Measurements from ENCODE around the gene SLA2. TPM values are rescaled to one million over a fixed set of nuclear protein-coding genes. Genes with fewer than 3 reads are reported as not detected.

Gene SLA2
- polyA plus RNA-seq, 2 donors: 0.55 to 0.57 TPM

DNA sequence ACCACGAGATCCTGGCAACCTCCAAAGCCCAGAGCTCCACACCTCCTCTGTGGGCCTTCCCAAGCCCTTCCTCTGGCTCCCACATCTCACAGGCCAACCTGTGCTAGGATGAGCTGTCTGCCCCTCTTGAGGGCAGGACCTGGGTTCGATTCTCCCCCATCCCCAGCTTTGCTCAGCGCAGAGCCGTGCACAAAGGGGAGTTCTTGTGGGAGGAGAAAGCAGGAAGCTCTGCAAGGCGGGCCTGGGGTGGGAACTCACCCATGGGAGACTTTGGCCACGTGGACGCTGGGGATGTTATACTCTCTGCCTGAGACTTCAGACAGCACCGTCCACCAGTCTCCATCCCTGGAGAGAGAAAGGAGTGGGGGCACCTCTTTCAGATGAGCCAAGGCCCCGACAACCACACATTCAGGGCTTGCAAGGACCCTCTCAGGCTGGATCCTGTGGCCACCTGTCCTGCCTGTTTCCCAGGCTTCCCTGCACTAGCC lies 12.7 kb downstream of the SLA2 start:
- H3K36me3 ChIP-seq (ENCODE audit: control insufficient read depth in 2 of 2, insufficient read depth in 2 of 2, low read length in 1 of 2): peaks cover 0 to 3% of the 10 kb centered on the region in 2 donors
- H3K9me3 ChIP-seq (ENCODE audit: control insufficient read depth in 2 of 2, insufficient read depth in 1 of 2, low read depth in 1 of 2, low read length in 1 of 2): no peaks in the 10 kb centered on the region
- no peaks in the 10 kb centered on the region for H3K27me3 ChIP-seq (ENCODE audit: control insufficient read depth in 1 of 2, insufficient read depth in 2 of 2, low read length in 2 of 2)
- H3K27ac ChIP-seq (ENCODE audit: low read depth in 2 of 2, low read length in 1 of 2): no peak overlapping the region
- no peak overlapping the region for H3K4me3 ChIP-seq (ENCODE audit: low read depth in 1 of 2, low read length in 2 of 2)
- 82 to 83% methylated on average over 9 of the region's 9 CpGs for whole genome bisulfite sequencing, 2 donors
- H3K4me1 ChIP-seq (ENCODE audit: control insufficient read depth in 2 of 2, insufficient read depth in 2 of 2, low read length in 1 of 2): no peaks in the 10 kb centered on the region

- no peaks in the 10 kb centered on the region for H3K4me1 ChIP-seq (ENCODE audit: control insufficient read depth in 2 of 2, insufficient read depth in 2 of 2, low read length in 1 of 2)
- WGBS, 2 donors: 82 to 88% methylated on average over 14 of the region's 14 CpGs
- no peak overlapping the region for H3K27ac ChIP-seq (ENCODE audit: low read depth in 2 of 2, low read length in 1 of 2)
- H3K27me3 ChIP-seq (ENCODE audit: control insufficient read depth in 1 of 2, insufficient read depth in 2 of 2, low read length in 2 of 2): no peaks in the 10 kb centered on the region
- no peak overlapping the region for H3K4me3 ChIP-seq (ENCODE audit: low read depth in 1 of 2, low read length in 2 of 2)
- peaks cover 0 to 3% of the 10 kb centered on the region in 2 donors for H3K36me3 ChIP-seq (ENCODE audit: control insufficient read depth in 2 of 2, insufficient read depth in 2 of 2, low read length in 1 of 2)
- no peaks in the 10 kb centered on the region for H3K9me3 ChIP-seq (ENCODE audit: control insufficient read depth in 2 of 2, insufficient read depth in 1 of 2, low read depth in 1 of 2, low read length in 1 of 2)
Measured at GRCh38 chr20:36632487-36633284, 13.3 kb downstream of the SLA2 start.

DNA sequence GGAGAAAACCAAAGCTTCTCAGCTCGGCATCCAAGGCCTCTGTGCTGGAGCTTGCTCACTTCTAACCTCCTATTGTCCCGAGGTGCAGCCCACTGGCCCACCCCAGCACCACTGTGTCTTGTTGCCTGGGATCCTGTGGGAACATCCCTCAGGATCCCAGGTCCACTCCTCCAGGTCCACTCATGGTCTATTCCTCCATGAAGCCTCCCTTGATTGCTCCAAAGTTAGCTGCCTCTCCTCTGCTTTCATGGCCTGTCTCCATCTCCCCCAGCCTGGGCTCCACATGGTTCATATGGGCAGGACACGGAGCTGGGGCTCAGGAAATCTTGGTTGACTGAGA lies 13.9 kb downstream of the SLA2 start:
- no peaks in the 10 kb centered on the region for H3K4me1 ChIP-seq (ENCODE audit: control insufficient read depth in 2 of 2, insufficient read depth in 2 of 2, low read length in 1 of 2)
- WGBS, 2 donors: 83 to 84% methylated on average over 3 of the region's 3 CpGs
- no peaks in the 10 kb centered on the region for H3K9me3 ChIP-seq (ENCODE audit: control insufficient read depth in 2 of 2, insufficient read depth in 1 of 2, low read depth in 1 of 2, low read length in 1 of 2)
- H3K27ac ChIP-seq (ENCODE audit: low read depth in 2 of 2, low read length in 1 of 2): no peak overlapping the region
- peaks cover 0 to 3% of the 10 kb centered on the region in 2 donors for H3K36me3 ChIP-seq (ENCODE audit: control insufficient read depth in 2 of 2, insufficient read depth in 2 of 2, low read length in 1 of 2)
- no peak overlapping the region for H3K4me3 ChIP-seq (ENCODE audit: low read depth in 1 of 2, low read length in 2 of 2)
- no peaks in the 10 kb centered on the region for H3K27me3 ChIP-seq (ENCODE audit: control insufficient read depth in 1 of 2, insufficient read depth in 2 of 2, low read length in 2 of 2)

DNA sequence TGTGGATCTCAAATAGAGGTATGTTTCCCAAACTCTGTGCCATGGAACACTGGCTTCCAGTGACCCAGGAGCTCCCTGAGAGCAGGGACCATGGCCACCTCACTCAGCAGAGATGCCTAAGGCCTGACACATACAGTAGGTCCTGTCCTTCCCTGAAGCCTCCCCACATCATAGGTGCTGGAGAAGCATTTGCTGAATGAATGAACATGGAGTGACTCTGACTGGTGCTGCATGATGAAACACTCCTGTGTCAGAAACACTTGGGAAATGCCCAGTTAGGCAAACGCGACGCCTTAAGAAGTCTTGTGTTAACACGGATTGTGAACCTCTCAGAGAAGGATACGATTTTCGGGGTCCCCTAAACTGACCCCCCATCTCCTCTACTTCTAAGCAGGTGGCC lies 14.3 kb downstream of the SLA2 start:
- no peaks in the 10 kb centered on the region for H3K9me3 ChIP-seq (ENCODE audit: control insufficient read depth in 2 of 2, insufficient read depth in 1 of 2, low read depth in 1 of 2, low read length in 1 of 2)
- H3K27ac ChIP-seq (ENCODE audit: low read depth in 2 of 2, low read length in 1 of 2): no peak overlapping the region
- WGBS, 2 donors: 88 to 91% methylated on average over 6 of the region's 6 CpGs
- H3K36me3 ChIP-seq (ENCODE audit: control insufficient read depth in 2 of 2, insufficient read depth in 2 of 2, low read length in 1 of 2): peaks cover 0 to 3% of the 10 kb centered on the region in 2 donors
- no peaks in the 10 kb centered on the region for H3K27me3 ChIP-seq (ENCODE audit: control insufficient read depth in 1 of 2, insufficient read depth in 2 of 2, low read length in 2 of 2)
- no peak overlapping the region for H3K4me3 ChIP-seq (ENCODE audit: low read depth in 1 of 2, low read length in 2 of 2)
- no peaks in the 10 kb centered on the region for H3K4me1 ChIP-seq (ENCODE audit: control insufficient read depth in 2 of 2, insufficient read depth in 2 of 2, low read length in 1 of 2)

DNA sequence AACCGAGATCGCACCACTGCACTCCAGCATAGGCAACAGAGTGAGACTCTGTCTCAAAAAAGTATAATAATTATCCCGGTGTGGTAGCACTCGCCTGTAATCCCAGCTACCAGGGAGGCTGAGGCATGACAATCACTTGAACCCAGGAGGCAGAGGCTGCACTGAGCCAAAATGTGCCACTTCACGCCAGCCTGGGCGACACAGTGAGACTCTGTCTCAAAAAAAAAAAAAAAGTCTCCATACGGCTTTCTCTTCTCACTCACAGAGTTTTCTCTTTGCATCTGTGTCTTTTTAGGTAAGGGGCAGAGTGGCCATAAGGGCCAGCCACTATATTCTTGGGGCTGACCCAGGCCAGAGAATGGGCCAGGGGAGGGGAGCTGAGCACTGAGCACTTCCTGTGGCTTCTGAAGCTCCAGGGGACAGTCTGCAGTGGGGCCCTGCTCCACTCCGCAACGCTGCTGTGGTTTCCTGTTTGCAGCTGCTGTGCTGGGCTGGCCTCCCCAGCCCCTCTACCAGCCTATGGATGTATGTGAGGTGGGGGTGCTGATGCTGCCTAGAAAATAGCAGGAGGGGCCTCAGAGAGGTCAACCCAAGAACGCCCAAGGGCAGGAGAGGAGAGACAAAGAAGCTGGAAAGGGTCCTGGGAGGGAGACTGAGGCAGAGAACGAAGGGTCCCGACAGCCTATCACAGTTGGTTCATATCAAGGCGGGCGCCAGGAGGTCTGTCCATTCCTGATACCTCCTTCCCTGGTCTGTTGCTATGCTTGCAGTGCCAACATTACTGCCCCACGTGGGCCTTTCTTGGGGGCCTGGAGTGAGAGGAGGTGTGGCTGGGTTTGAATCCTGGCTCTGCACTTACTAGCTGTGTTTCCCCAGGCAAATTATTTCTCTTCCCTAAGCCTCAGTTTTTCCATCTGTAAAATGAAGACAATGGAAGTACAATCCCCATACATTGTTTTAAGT lies 16.0 kb downstream of the SLA2 start:
- H3K27me3 ChIP-seq (ENCODE audit: control insufficient read depth in 1 of 2, insufficient read depth in 2 of 2, low read length in 2 of 2): no peaks in the 10 kb centered on the region
- H3K4me1 ChIP-seq (ENCODE audit: control insufficient read depth in 2 of 2, insufficient read depth in 2 of 2, low read length in 1 of 2): no peaks in the 10 kb centered on the region
- WGBS, 2 donors: 75 to 76% methylated on average over 15 of the region's 15 CpGs
- peaks cover 0 to 3% of the 10 kb centered on the region in 2 donors for H3K36me3 ChIP-seq (ENCODE audit: control insufficient read depth in 2 of 2, insufficient read depth in 2 of 2, low read length in 1 of 2)
- H3K4me3 ChIP-seq (ENCODE audit: low read depth in 1 of 2, low read length in 2 of 2): no peak overlapping the region
- H3K9me3 ChIP-seq (ENCODE audit: control insufficient read depth in 2 of 2, insufficient read depth in 1 of 2, low read depth in 1 of 2, low read length in 1 of 2): no peaks in the 10 kb centered on the region
- no peak overlapping the region for H3K27ac ChIP-seq (ENCODE audit: low read depth in 2 of 2, low read length in 1 of 2)

- 86 to 89% methylated on average over 7 of the region's 7 CpGs for WGBS, 2 donors
- Histone ChIP-seq H3K9me3 (ENCODE audit: control insufficient read depth in 2 of 2, insufficient read depth in 1 of 2, low read depth in 1 of 2, low read length in 1 of 2) (no peaks in the 10 kb centered on the region), H3K4me3 (ENCODE audit: low read depth in 1 of 2, low read length in 2 of 2) (no peak overlapping the region), H3K27me3 (ENCODE audit: control insufficient read depth in 1 of 2, insufficient read depth in 2 of 2, low read length in 2 of 2) (no peaks in the 10 kb centered on the region), H3K36me3 (ENCODE audit: control insufficient read depth in 2 of 2, insufficient read depth in 2 of 2, low read length in 1 of 2) (peaks cover 0 to under 1% of the 10 kb centered on the region in 2 donors), H3K27ac (ENCODE audit: low read depth in 2 of 2, low read length in 1 of 2) (no peak overlapping the region), H3K4me1 (ENCODE audit: control insufficient read depth in 2 of 2, insufficient read depth in 2 of 2, low read length in 1 of 2) (peaks cover 0 to 2% of the 10 kb centered on the region in 2 donors)
Measured at GRCh38 chr20:36628076-36628475, 17.9 kb downstream of the SLA2 start.

- 76 to 85% methylated on average over 2 of the region's 2 CpGs for WGBS, 2 donors
- H3K27ac ChIP-seq (ENCODE audit: low read depth in 2 of 2, low read length in 1 of 2): no peak overlapping the region
- peaks cover 0 to 2% of the 10 kb centered on the region in 2 donors for H3K4me1 ChIP-seq (ENCODE audit: control insufficient read depth in 2 of 2, insufficient read depth in 2 of 2, low read length in 1 of 2)
Measured at GRCh38 chr20:36624944-36625324, 21.1 kb downstream of the SLA2 start.

DNA sequence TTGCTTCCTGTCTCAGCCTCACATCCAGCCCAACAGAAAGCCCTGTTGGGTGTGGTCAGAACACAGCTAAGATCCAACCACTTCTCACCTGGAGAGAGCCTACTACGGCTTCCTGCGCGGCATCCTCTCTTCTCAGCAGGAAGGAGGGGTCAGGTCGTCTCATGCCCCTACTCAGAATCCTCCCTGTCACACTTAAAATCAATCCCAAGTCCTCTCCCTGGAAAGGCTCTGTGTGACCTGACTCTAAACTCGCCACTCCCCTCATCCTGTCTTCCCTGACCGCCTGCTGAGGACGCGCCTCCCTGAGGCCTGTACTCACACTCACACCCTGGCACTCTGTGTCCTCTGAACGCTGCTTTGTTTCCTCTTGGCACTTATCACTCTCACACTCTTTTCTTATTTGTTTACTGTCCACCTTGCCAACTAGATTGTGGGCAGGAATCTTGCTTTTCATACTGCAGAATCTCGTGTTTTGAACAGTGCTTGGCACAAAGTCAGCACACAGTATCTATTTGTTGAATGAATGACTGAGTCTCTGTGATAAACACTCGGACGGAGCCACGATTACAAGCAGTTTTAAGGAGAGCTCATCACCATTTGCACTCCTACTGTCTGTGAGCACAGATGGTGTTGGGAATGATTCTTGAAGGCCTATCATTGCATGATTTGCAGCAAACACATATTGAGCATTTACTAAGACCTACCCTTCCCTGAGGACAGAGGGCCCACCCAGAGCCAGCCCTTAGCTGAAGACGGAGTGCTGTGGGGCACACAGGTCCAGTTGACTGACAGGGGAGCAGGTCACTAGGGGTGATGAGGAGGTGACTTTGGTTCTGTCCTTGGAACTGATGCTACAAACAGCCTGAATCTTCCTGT lies 21.7 kb downstream of the SLA2 start:
- no peak overlapping the region for H3K27ac ChIP-seq (ENCODE audit: low read depth in 2 of 2, low read length in 1 of 2)
- H3K9me3 ChIP-seq (ENCODE audit: control insufficient read depth in 2 of 2, insufficient read depth in 1 of 2, low read depth in 1 of 2, low read length in 1 of 2): no peaks in the 10 kb centered on the region
- no peaks in the 10 kb centered on the region for H3K36me3 ChIP-seq (ENCODE audit: control insufficient read depth in 2 of 2, insufficient read depth in 2 of 2, low read length in 1 of 2)
- H3K4me1 ChIP-seq (ENCODE audit: control insufficient read depth in 2 of 2, insufficient read depth in 2 of 2, low read length in 1 of 2): peaks cover 0 to 2% of the 10 kb centered on the region in 2 donors
- no peak overlapping the region for H3K4me3 ChIP-seq (ENCODE audit: low read depth in 1 of 2, low read length in 2 of 2)
- WGBS, 2 donors: 43 to 57% methylated on average over 14 of the region's 14 CpGs
- H3K27me3 ChIP-seq (ENCODE audit: control insufficient read depth in 1 of 2, insufficient read depth in 2 of 2, low read length in 2 of 2): no peaks in the 10 kb centered on the region

More at GRCh38 chr20:36624944-36625324, 21.1 kb downstream of the SLA2 start:
- H3K9me3 ChIP-seq (ENCODE audit: control insufficient read depth in 2 of 2, insufficient read depth in 1 of 2, low read depth in 1 of 2, low read length in 1 of 2): no peaks in the 10 kb centered on the region
- H3K27me3 ChIP-seq (ENCODE audit: control insufficient read depth in 1 of 2, insufficient read depth in 2 of 2, low read length in 2 of 2): no peaks in the 10 kb centered on the region
- H3K36me3 ChIP-seq (ENCODE audit: control insufficient read depth in 2 of 2, insufficient read depth in 2 of 2, low read length in 1 of 2): no peaks in the 10 kb centered on the region
- H3K4me3 ChIP-seq (ENCODE audit: low read depth in 1 of 2, low read length in 2 of 2): no peak overlapping the region

- Histone ChIP-seq H3K27ac (ENCODE audit: low read depth in 2 of 2, low read length in 1 of 2) (no peak overlapping the region), H3K9me3 (ENCODE audit: control insufficient read depth in 2 of 2, insufficient read depth in 1 of 2, low read depth in 1 of 2, low read length in 1 of 2) (no peaks in the 10 kb centered on the region)
- 85 to 90% methylated on average over 2 of the region's 2 CpGs for WGBS, 2 donors
Measured at GRCh38 chr20:36623444-36623843, 22.6 kb downstream of the SLA2 start.

More at GRCh38 chr20:36623444-36623843, 22.6 kb downstream of the SLA2 start:
- Histone ChIP-seq H3K27me3 (ENCODE audit: control insufficient read depth in 1 of 2, insufficient read depth in 2 of 2, low read length in 2 of 2) (no peaks in the 10 kb centered on the region), H3K36me3 (ENCODE audit: control insufficient read depth in 2 of 2, insufficient read depth in 2 of 2, low read length in 1 of 2) (no peaks in the 10 kb centered on the region), H3K4me3 (ENCODE audit: low read depth in 1 of 2, low read length in 2 of 2) (no peak overlapping the region), H3K4me1 (ENCODE audit: control insufficient read depth in 2 of 2, insufficient read depth in 2 of 2, low read length in 1 of 2) (peaks cover 0 to 2% of the 10 kb centered on the region in 2 donors)

All from esophagus (tissue), 2 donors.